ENCODE measurements around the gene SEC22A. TPM values are rescaled to one million over a fixed set of nuclear protein-coding genes. Genes with fewer than 3 reads are reported as not detected.

The SEC22A gene
- polyA plus RNA-seq, 1 of the 3 experiments (the other 2 are of a cell fraction), result 13.0 TPM

DNA sequence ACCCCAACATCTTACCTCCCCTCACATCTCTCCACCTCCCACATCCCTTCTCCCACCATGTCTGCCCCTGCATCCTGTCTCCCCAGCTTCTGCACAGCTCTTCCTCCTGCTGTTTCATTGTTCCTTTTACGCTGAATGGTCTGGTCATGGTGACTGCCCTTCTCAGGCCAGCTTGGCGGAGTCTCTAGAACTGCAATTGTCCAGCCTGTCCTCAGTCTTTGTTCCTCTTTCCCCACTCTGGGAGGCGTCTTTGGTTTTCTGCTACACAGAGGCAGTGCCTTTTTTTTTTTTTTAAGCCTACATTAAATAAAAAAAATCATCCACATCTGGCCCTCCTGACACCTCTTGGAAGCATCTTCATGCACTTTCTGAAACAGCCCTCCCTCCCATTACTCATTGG lies 49.1 kb upstream of the SEC22A start:
- Histone ChIP-seq H3F3A (replicated peaks; ENCODE audit: insufficient read depth) (no peaks in the 10 kb centered on the region), H3K36me3 (replicated peaks in 1 of 2; ENCODE audit: control insufficient read depth in 1 of 2, insufficient read depth in 2 of 2, low read length in 1 of 2) (peaks cover 4 to 33% of the 10 kb centered on the region in 2 experiments), H3K9me3 (no peaks in the 10 kb centered on the region), H4K20me1 (ENCODE audit: insufficient read depth) (no peaks in the 10 kb centered on the region), H3K4me2 (no peak overlapping the region), H3K27ac (ENCODE audit: low read depth in 2 of 2, low read length in 1 of 2) (no peak overlapping the region), H3K9me2 (no peaks in the 10 kb centered on the region), H3K9ac (no peak overlapping the region), H2AFZ (ENCODE audit: low read depth) (no peak overlapping the region), H3K4me3 (ENCODE audit: low read depth in 2 of 2, low read length in 1 of 2) (no peak overlapping the region), H3K27me3 (ENCODE audit: insufficient read depth) (no peaks in the 10 kb centered on the region), H3K79me2 (ENCODE audit: insufficient read depth) (no peaks in the 10 kb centered on the region), H3K4me1 (ENCODE audit: control insufficient read depth in 1 of 2, insufficient read depth in 2 of 2, low read depth in 1 of 2, low read length in 1 of 2) (peaks cover 0 to 16% of the 10 kb centered on the region in 2 experiments; a peak in 1 of 4 replicates)
- WGBS (ENCODE audit: low lambda C conversion rate), result 92% methylated on average over 3 of the region's 3 CpGs
- TF ChIP-seq USF1 (IDR thresholded peaks at IDR 0.05; ENCODE audit: borderline replicate concordance, low read depth) (no peak), POLR2AphosphoS5 (IDR thresholded peaks at IDR 0.05; ENCODE audit: low read depth, low read length) (no peak), CTCF (IDR thresholded peaks at IDR 0.05) (no peak), YY1 (IDR thresholded peaks at IDR 0.05; ENCODE audit: low read depth) (no peak), TAF1 (IDR thresholded peaks at IDR 0.05; ENCODE audit: borderline replicate concordance, low read depth, low read length) (no peak), FOSL2 (IDR thresholded peaks at IDR 0.05; ENCODE audit: borderline replicate concordance, low read depth) (no peak), EP300 (IDR thresholded peaks at IDR 0.05; ENCODE audit: borderline replicate concordance in 1 of 2, low read depth in 1 of 2, low read length in 1 of 2) (no peak), SIN3A (IDR thresholded peaks at IDR 0.05; ENCODE audit: borderline replicate concordance, low read depth, low read length) (no peak)
- TF ChIP-seq, protein P1, sequence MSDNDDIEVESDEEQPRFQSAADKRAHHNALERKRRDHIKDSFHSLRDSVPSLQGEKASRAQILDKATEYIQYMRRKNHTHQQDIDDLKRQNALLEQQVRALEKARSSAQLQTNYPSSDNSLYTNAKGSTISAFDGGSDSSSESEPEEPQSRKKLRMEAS (IDR thresholded peaks at IDR 0.05; ENCODE audit: low read depth), result no peak
- TF ChIP-seq, protein P2, sequence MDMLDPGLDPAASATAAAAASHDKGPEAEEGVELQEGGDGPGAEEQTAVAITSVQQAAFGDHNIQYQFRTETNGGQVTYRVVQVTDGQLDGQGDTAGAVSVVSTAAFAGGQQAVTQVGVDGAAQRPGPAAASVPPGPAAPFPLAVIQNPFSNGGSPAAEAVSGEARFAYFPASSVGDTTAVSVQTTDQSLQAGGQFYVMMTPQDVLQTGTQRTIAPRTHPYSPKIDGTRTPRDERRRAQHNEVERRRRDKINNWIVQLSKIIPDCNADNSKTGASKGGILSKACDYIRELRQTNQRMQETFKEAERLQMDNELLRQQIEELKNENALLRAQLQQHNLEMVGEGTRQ (IDR thresholded peaks at IDR 0.05; ENCODE audit: borderline replicate concordance, low read depth, low read length), result no peak
- no peak for DNase-seq
- ChIA-PET POLR2A (no interaction called here), CTCF (interaction anchor here (0.7 to 1.6 kb wide), 7 partner anchors 7 to 210 kb away, joined by 3 to 4 read pairs (median 3); no protein-coding TSS in a partner anchor)

- POLR2A ChIA-PET, result no interaction called here
- H2AFZ ChIP-seq (ENCODE audit: low read depth), result no peak overlapping the region
- WGBS (ENCODE audit: low lambda C conversion rate), result 96% methylated on average over 6 of the region's 6 CpGs
- no peak for TF ChIP-seq FOXJ3 (CRISPR knock-in tag; IDR thresholded peaks at IDR 0.05)
- H3K27ac ChIP-seq (ENCODE audit: low read depth in 2 of 2, low read length in 1 of 2), result no peak overlapping the region
- H3F3A ChIP-seq (replicated peaks; ENCODE audit: insufficient read depth), result no peaks in the 10 kb centered on the region
- no peaks in the 10 kb centered on the region for H3K27me3 ChIP-seq (ENCODE audit: insufficient read depth)
- H3K36me3 ChIP-seq (replicated peaks in 1 of 2; ENCODE audit: control insufficient read depth in 1 of 2, insufficient read depth in 2 of 2, low read length in 1 of 2), result peaks cover 4 to 33% of the 10 kb centered on the region in 2 experiments
- H3K9me3 ChIP-seq, result no peaks in the 10 kb centered on the region
- H3K9me2 ChIP-seq, result no peaks in the 10 kb centered on the region
- CTCF ChIA-PET, result interaction anchor here (0.6 to 1.6 kb wide), 11 partner anchors 8 to 1698 kb away, joined by 3 to 4 read pairs (median 3); partner anchors contain the start of gene PDIA5
- no peaks in the 10 kb centered on the region for H4K20me1 ChIP-seq (ENCODE audit: insufficient read depth)
- no peaks in the 10 kb centered on the region for H3K79me2 ChIP-seq (ENCODE audit: insufficient read depth)
- peaks cover 0 to 16% of the 10 kb centered on the region in 2 experiments; a peak in 1 of 4 replicates for H3K4me1 ChIP-seq (ENCODE audit: control insufficient read depth in 1 of 2, insufficient read depth in 2 of 2, low read depth in 1 of 2, low read length in 1 of 2)
- no peak overlapping the region for H3K4me3 ChIP-seq (ENCODE audit: low read depth in 2 of 2, low read length in 1 of 2)
- H3K9ac ChIP-seq, result no peak overlapping the region
- H3K4me2 ChIP-seq, result no peak overlapping the region
- no peak for DNase-seq
These were observed 48.4 kb upstream of the SEC22A start for GRCh38 chr3:123153125-123154019.

All from SK-N-SH (cell line).